ENCODE data around the gene PDZD4. TPM values are rescaled to one million over a fixed set of nuclear protein-coding genes. Genes with fewer than 3 reads are reported as not detected.

The PDZD4 gene
- total RNA-seq, 1 experiment from 2014 or later = 1.8 TPM

GRCh38 chrX:153779891-153780677, 50.3 kb downstream of the PDZD4 start:
- POLR2A ChIA-PET = no interaction called here
- Histone ChIP-seq H3K4me1 (no peaks in the 10 kb centered on the region), H3K9me3 (no peaks in the 10 kb centered on the region), H3K4me3 (ENCODE audit: low read depth, low read length) (no peak overlapping the region), H3K27me3 (replicated peaks; ENCODE audit: control insufficient read depth, insufficient read depth, low read length) (no peaks in the 10 kb centered on the region), H3K36me3 (ENCODE audit: control insufficient read depth, insufficient read depth, low read length) (no peaks in the 10 kb centered on the region)
- H3K36me3 Mint-ChIP-seq (ENCODE audit: insufficient read depth, unreplicated experiment) = peaks cover 6% of the 10 kb centered on the region
- no peaks in the 10 kb centered on the region for H3K27me3 Mint-ChIP-seq (ENCODE audit: insufficient read depth, unreplicated experiment)
- DNase-seq = no peak
- H3K4me3 Mint-ChIP-seq (ENCODE audit: unreplicated experiment) = no peak overlapping the region
- CTCF ChIA-PET = no interaction called here
- no TSS peak for BruUV-seq (replicated peaks)
- TF ChIP-seq CTCF (IDR thresholded peaks at IDR 0.05; ENCODE audit: insufficient read depth in 1 of 2, low read depth in 1 of 2, low read length in 1 of 2, severe bottlenecking in 1 of 2, unreplicated experiment in 1 of 2) = no peak
- no peak overlapping the region for H3K27ac Mint-ChIP-seq (ENCODE audit: unreplicated experiment)
- H3K4me1 Mint-ChIP-seq (ENCODE audit: low read depth, unreplicated experiment) = no peaks in the 10 kb centered on the region
- intact Hi-C loops (cut with micrococcal nuclease; ENCODE audit: unreplicated experiment) = no loop called here
- no peaks in the 10 kb centered on the region for H3K9me3 Mint-ChIP-seq (ENCODE audit: unreplicated experiment)

DNA sequence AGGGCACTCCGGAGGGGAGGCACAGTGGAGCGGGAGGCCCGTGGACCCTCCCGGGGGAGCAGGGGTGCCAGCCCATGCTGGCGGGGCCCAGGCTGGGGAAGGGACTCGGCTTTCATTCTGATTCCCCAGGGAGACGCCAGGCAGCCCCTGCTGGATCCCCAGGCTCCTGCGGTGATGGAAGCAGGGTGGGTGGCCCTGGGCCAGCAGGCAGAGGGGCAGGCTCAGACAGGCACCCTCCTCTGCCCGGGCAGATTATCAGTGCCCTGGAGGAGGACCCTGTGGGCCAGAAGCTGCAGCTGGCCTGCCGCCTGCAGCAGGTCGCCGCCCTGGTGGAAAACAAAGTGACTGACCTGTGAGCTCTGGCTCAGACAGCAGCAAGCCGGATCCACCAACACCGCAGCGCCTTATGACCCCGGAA, 51.7 kb downstream of the PDZD4 start:
- no peaks in the 10 kb centered on the region for H3K27me3 Mint-ChIP-seq (ENCODE audit: insufficient read depth, unreplicated experiment)
- Histone ChIP-seq H3K9me3 (no peaks in the 10 kb centered on the region), H3K4me1 (no peaks in the 10 kb centered on the region), H3K36me3 (ENCODE audit: control insufficient read depth, insufficient read depth, low read length) (no peaks in the 10 kb centered on the region), H3K4me3 (ENCODE audit: low read depth, low read length) (no peak overlapping the region), H3K27me3 (replicated peaks; ENCODE audit: control insufficient read depth, insufficient read depth, low read length) (no peaks in the 10 kb centered on the region)
- ChIA-PET CTCF (no interaction called here), POLR2A (no interaction called here)
- H3K27ac Mint-ChIP-seq (ENCODE audit: unreplicated experiment) = no peak overlapping the region
- H3K36me3 Mint-ChIP-seq (ENCODE audit: insufficient read depth, unreplicated experiment) = peaks cover 6% of the 10 kb centered on the region
- TF ChIP-seq CTCF (IDR thresholded peaks at IDR 0.05; ENCODE audit: insufficient read depth in 1 of 2, low read depth in 1 of 2, low read length in 1 of 2, severe bottlenecking in 1 of 2, unreplicated experiment in 1 of 2) = no peak
- H3K4me1 Mint-ChIP-seq (ENCODE audit: low read depth, unreplicated experiment) = no peaks in the 10 kb centered on the region
- H3K9me3 Mint-ChIP-seq (ENCODE audit: unreplicated experiment) = no peaks in the 10 kb centered on the region
- no peak overlapping the region for H3K4me3 Mint-ChIP-seq (ENCODE audit: unreplicated experiment)
- intact Hi-C loops (cut with micrococcal nuclease; ENCODE audit: unreplicated experiment) = no loop called here
- BruUV-seq (replicated peaks) = no TSS peak
- DNase-seq = no peak

DNA sequence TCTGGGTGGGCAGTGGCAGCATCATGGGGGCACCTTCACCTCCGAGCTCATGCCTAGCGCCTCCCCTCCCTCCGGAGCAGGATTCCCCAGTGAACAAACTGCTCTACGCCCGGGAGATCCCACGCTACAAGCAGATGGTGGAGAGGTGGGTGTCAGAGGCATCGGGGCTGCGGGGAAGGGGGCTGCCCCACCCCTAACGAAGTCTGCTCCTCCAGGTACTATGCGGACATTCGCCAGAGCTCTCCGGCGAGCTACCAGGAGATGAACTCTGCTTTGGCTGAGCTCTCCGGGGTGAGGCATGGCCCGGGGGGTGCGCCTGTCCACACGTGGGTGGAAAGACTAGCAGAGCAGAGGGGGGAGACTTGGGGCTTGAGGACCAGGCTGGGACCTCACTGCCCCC, 52.2 kb downstream of the PDZD4 start:
- no peak for TF ChIP-seq CTCF (IDR thresholded peaks at IDR 0.05; ENCODE audit: insufficient read depth in 1 of 2, low read depth in 1 of 2, low read length in 1 of 2, severe bottlenecking in 1 of 2, unreplicated experiment in 1 of 2)
- POLR2A ChIA-PET = no interaction called here
- no peaks in the 10 kb centered on the region for H3K4me1 ChIP-seq
- no peak overlapping the region for H3K27ac Mint-ChIP-seq (ENCODE audit: unreplicated experiment)
- H3K36me3 ChIP-seq (ENCODE audit: control insufficient read depth, insufficient read depth, low read length) = no peaks in the 10 kb centered on the region
- no peaks in the 10 kb centered on the region for H3K27me3 Mint-ChIP-seq (ENCODE audit: insufficient read depth, unreplicated experiment)
- no peak overlapping the region for H3K4me3 Mint-ChIP-seq (ENCODE audit: unreplicated experiment)
- peaks cover 6% of the 10 kb centered on the region for H3K36me3 Mint-ChIP-seq (ENCODE audit: insufficient read depth, unreplicated experiment)
- intact Hi-C loops (cut with micrococcal nuclease; ENCODE audit: unreplicated experiment) = no loop called here
- CTCF ChIA-PET = interaction anchor here (0.6 kb wide), 1 partner anchor 539 kb away, joined by 5 read pairs; no protein-coding TSS in a partner anchor
- no peaks in the 10 kb centered on the region for H3K9me3 Mint-ChIP-seq (ENCODE audit: unreplicated experiment)
- H3K4me3 ChIP-seq (ENCODE audit: low read depth, low read length) = no peak overlapping the region
- no peaks in the 10 kb centered on the region for H3K9me3 ChIP-seq
- BruUV-seq (replicated peaks) = no TSS peak
- DNase-seq = no peak
- no peaks in the 10 kb centered on the region for H3K27me3 ChIP-seq (replicated peaks; ENCODE audit: control insufficient read depth, insufficient read depth, low read length)
- no peaks in the 10 kb centered on the region for H3K4me1 Mint-ChIP-seq (ENCODE audit: low read depth, unreplicated experiment)

Data from Caco-2 (cell line).